ENCODE results near the gene KDM8. TPM values are rescaled to one million over a fixed set of nuclear protein-coding genes. Genes with fewer than 3 reads are reported as not detected.

The KDM8 gene
- polyA plus RNA-seq, 1 of the 3 experiments (the other 2 are of a cell fraction) = 3.3 TPM

- POLR2A ChIA-PET = no interaction called here
- Histone ChIP-seq H2AFZ (ENCODE audit: low read depth) (no peak overlapping the region), H3K4me3 (ENCODE audit: low read depth in 2 of 2, low read length in 1 of 2) (no peak overlapping the region), H3K4me1 (ENCODE audit: control insufficient read depth in 1 of 2, insufficient read depth in 2 of 2, low read depth in 1 of 2, low read length in 1 of 2) (peaks cover 4 to 5% of the 10 kb centered on the region in 2 experiments; a peak in 2 of 4 replicates), H3K27ac (ENCODE audit: low read depth in 2 of 2, low read length in 1 of 2) (no peak overlapping the region), H3K9ac (no peak overlapping the region), H3K79me2 (ENCODE audit: insufficient read depth) (peaks cover 10% of the 10 kb centered on the region; the same call in 1 of the 2 replicates), H3F3A (replicated peaks; ENCODE audit: insufficient read depth) (peaks cover 7% of the 10 kb centered on the region), H3K27me3 (ENCODE audit: insufficient read depth) (no peaks in the 10 kb centered on the region), H3K9me3 (no peaks in the 10 kb centered on the region), H3K4me2 (no peak overlapping the region), H4K20me1 (ENCODE audit: insufficient read depth) (no peaks in the 10 kb centered on the region), H3K9me2 (no peaks in the 10 kb centered on the region), H3K36me3 (replicated peaks in 1 of 2; ENCODE audit: control insufficient read depth in 1 of 2, insufficient read depth in 2 of 2, low read length in 1 of 2) (no peaks in the 10 kb centered on the region)
- CTCF ChIA-PET = interaction anchor here (2.5 kb wide), 1 partner anchor 36 kb away, joined by 10 read pairs; no protein-coding TSS in a partner anchor
- no peak for TF ChIP-seq MAX (IDR thresholded peaks at IDR 0.05; ENCODE audit: low read depth)
- TF ChIP-seq TEAD4 (IDR thresholded peaks at IDR 0.05; ENCODE audit: borderline replicate concordance, insufficient read depth) = no peak
- TF ChIP-seq USF1 (IDR thresholded peaks at IDR 0.05; ENCODE audit: borderline replicate concordance, low read depth) = no peak
- TF ChIP-seq JUND (IDR thresholded peaks at IDR 0.05) = no peak
- no peak for TF ChIP-seq TAF1 (IDR thresholded peaks at IDR 0.05; ENCODE audit: borderline replicate concordance, low read depth, low read length)
- no peak for TF ChIP-seq NFIC (IDR thresholded peaks at IDR 0.05; ENCODE audit: borderline replicate concordance)
- TF ChIP-seq REST (IDR thresholded peaks at IDR 0.05; ENCODE audit: low read depth, low read length) = no peak
- TF ChIP-seq ELF1 (IDR thresholded peaks at IDR 0.05) = no peak
- no peak for TF ChIP-seq RAD21 (IDR thresholded peaks at IDR 0.05; ENCODE audit: low read length)
- TF ChIP-seq FOXM1 (IDR thresholded peaks at IDR 0.05; ENCODE audit: low read depth) = no peak
- no peak for TF ChIP-seq POLR2AphosphoS5 (IDR thresholded peaks at IDR 0.05; ENCODE audit: low read depth, low read length)
- no peak for TF ChIP-seq ZBTB33 (IDR thresholded peaks at IDR 0.05; ENCODE audit: borderline replicate concordance, low read depth)
- no peak for TF ChIP-seq TCF12 (IDR thresholded peaks at IDR 0.05)
- no peak for TF ChIP-seq FOSL2 (IDR thresholded peaks at IDR 0.05; ENCODE audit: borderline replicate concordance, low read depth)
- 91% methylated on average over 4 of the region's 4 CpGs for WGBS (ENCODE audit: low lambda C conversion rate)
- DNase-seq = no peak
These were observed 67.0 kb downstream of the KDM8 start for GRCh38 chr16:27270349-27270748.

Other genes starting within 250 kb of the KDM8 start
- gene C16orf82, start 136.6 kb upstream of the KDM8 start, polyA plus RNA-seq (2012; rRNA removed) = not detected in 2 replicates
- 37.9 and 39.8 TPM in 2 replicates for gene NSMCE1, start 65.2 kb downstream of the KDM8 start, polyA plus RNA-seq (2012; rRNA removed)
- gene IL4R, start 110.4 kb downstream of the KDM8 start, polyA plus RNA-seq (2012; rRNA removed) = 16.1 and 16.4 TPM in 2 replicates
- 0.13 TPM in 2 replicates for gene IL21R, start 198.6 kb downstream of the KDM8 start, polyA plus RNA-seq (2012; rRNA removed)